A673 (cell line): ENCODE data around the gene SEMA3A.

Experiments used
- EZH2 ChIP-seq: fragments of 200-600 bp; sonication (generic); IDR thresholded peaks from 2 replicates; pipeline ENCODE4 v1.6.1; 2017; ENCODE audit warnings: borderline replicate concordance, low read depth, mild to moderate bottlenecking, mixed read lengths, antibody characterized with exemption, low read length; ENCODE audit not compliant: poor library complexity, severe bottlenecking
- TF ChIP-seq, protein P1 (sequence below): fragments of 300-800, 200-600 bp; sonication (generic); conservative IDR thresholded peaks from 2 replicates; pipeline ENCODE4 v1.5.1; 2017; ENCODE audit warnings: low read depth, mild to moderate bottlenecking, antibody characterized with exemption, low read length, moderate library complexity, mixed read lengths

GRCh38 chr7:84110400-84110799, 84.2 kb downstream of the SEMA3A start:
- TF ChIP-seq, protein P1, sequence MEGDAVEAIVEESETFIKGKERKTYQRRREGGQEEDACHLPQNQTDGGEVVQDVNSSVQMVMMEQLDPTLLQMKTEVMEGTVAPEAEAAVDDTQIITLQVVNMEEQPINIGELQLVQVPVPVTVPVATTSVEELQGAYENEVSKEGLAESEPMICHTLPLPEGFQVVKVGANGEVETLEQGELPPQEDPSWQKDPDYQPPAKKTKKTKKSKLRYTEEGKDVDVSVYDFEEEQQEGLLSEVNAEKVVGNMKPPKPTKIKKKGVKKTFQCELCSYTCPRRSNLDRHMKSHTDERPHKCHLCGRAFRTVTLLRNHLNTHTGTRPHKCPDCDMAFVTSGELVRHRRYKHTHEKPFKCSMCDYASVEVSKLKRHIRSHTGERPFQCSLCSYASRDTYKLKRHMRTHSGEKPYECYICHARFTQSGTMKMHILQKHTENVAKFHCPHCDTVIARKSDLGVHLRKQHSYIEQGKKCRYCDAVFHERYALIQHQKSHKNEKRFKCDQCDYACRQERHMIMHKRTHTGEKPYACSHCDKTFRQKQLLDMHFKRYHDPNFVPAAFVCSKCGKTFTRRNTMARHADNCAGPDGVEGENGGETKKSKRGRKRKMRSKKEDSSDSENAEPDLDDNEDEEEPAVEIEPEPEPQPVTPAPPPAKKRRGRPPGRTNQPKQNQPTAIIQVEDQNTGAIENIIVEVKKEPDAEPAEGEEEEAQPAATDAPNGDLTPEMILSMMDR = no peak
- TF ChIP-seq EZH2 = no peak
